MCF 10A (cell line): ENCODE results near the gene FAAH2. TPM values are rescaled to one million over a fixed set of nuclear protein-coding genes. Genes with fewer than 3 reads are reported as not detected.
A peak's percentile ranks its signal among the peaks of the same experiment; 100 is the strongest.

Source experiments
- BruUV-seq: library from RNA; stranded (reverse); fragments of 400-500 nt; replicated peaks from 2 replicates; lab custom pipeline; 2021; lab: Mats Ljungman, UMichigan
- CTCF ChIA-PET: fragments of 300-600 bp; sonication (Branson Sonifier 250); formaldehyde crosslinking; extraction: SDS; loops from one replicate; lab custom pipeline; 2021; ENCODE audit warnings: antibody characterized with exemption, inconsistent platforms; lab: Yijun Ruan, JAX
- POLR2A ChIA-PET: fragments of 300-600, 350-650 bp; sonication (Branson Sonifier 250); formaldehyde crosslinking; extraction: SDS; loops from one replicate; lab custom pipeline; 2020; ENCODE audit warnings: antibody characterized with exemption, inconsistent platforms; lab: Yijun Ruan, JAX
- DNase-seq: peaks from one replicate; pipeline ENCODE4 v3.0.0-alpha.2; 2018; ENCODE audit not compliant: unreplicated experiment
- H3K27ac Mint-ChIP-seq: one replicate; pipeline ENCODE4 v1.8.0; 2022; ENCODE audit warnings: mild to moderate bottlenecking, low read depth, mixed read lengths; ENCODE audit not compliant: unreplicated experiment
- H3K27me3 Mint-ChIP-seq: one replicate; pipeline ENCODE4 v1.8.0; 2022; ENCODE audit warnings: mixed read lengths; ENCODE audit not compliant: insufficient read depth, unreplicated experiment
- H3K36me3 Mint-ChIP-seq: one replicate; pipeline ENCODE4 v1.8.0; 2022; ENCODE audit warnings: mild to moderate bottlenecking, moderate library complexity, mixed read lengths; ENCODE audit not compliant: insufficient read depth, unreplicated experiment
- H3K4me1 Mint-ChIP-seq: one replicate; pipeline ENCODE4 v1.8.0; 2022; ENCODE audit warnings: mixed read lengths; ENCODE audit not compliant: insufficient read depth, unreplicated experiment
- H3K4me3 Mint-ChIP-seq: one replicate; pipeline ENCODE4 v1.8.0; 2022; ENCODE audit warnings: mild to moderate bottlenecking, moderate library complexity, mixed read lengths; ENCODE audit not compliant: unreplicated experiment
- H3K9me3 Mint-ChIP-seq: one replicate; pipeline ENCODE4 v1.8.0; 2022; ENCODE audit warnings: mixed read lengths; ENCODE audit not compliant: unreplicated experiment
- intact Hi-C: fragments of 100-400 bp; cut with micrococcal nuclease; formaldehyde crosslinking; loops from 2 replicates; pipeline ENCODE4 v1.14.1; 2022
- total RNA-seq: library from RNA; stranded (reverse); gene quantifications from 2 replicates; pipeline ENCODE4 v1.2.3, GENCODE V29; 2022
- TF ChIP-seq, protein P1 (sequence below): fragments of 200-600 bp; IDR thresholded peaks from one replicate; pipeline ENCODE4 v1.8.0; 2022; ENCODE audit warnings: antibody characterized with exemption, mild to moderate bottlenecking; ENCODE audit not compliant: unreplicated experiment

Gene FAAH2
- total RNA-seq, 1 experiment from 2014 or later = 3.1 TPM

DNA sequence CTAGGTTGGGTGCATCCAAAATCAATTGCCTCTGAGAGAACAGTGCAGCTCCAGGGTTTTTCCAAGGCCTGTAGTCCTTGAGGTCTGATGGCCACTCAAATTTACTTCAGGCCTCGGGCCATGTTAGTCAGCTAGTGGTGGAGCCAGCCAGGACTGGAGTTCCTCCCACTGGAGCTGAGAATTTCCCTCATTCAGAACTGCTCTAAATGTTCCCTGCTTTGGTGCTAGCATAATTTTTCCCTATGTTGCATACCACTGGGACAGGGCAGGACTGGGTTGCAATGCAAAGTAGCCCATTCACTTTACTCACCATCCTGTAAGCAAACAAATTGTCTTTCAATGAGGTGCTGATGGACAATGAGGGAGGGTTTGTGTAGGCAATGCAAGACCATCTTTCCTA lies 159.3 kb downstream of the FAAH2 start:
- intact Hi-C loops = no loop called here
- POLR2A ChIA-PET = no interaction called here
- peaks cover 10% of the 10 kb centered on the region for H3K36me3 Mint-ChIP-seq
- H3K27ac Mint-ChIP-seq = no peak overlapping the region
- TF ChIP-seq, protein P1, sequence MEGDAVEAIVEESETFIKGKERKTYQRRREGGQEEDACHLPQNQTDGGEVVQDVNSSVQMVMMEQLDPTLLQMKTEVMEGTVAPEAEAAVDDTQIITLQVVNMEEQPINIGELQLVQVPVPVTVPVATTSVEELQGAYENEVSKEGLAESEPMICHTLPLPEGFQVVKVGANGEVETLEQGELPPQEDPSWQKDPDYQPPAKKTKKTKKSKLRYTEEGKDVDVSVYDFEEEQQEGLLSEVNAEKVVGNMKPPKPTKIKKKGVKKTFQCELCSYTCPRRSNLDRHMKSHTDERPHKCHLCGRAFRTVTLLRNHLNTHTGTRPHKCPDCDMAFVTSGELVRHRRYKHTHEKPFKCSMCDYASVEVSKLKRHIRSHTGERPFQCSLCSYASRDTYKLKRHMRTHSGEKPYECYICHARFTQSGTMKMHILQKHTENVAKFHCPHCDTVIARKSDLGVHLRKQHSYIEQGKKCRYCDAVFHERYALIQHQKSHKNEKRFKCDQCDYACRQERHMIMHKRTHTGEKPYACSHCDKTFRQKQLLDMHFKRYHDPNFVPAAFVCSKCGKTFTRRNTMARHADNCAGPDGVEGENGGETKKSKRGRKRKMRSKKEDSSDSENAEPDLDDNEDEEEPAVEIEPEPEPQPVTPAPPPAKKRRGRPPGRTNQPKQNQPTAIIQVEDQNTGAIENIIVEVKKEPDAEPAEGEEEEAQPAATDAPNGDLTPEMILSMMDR = no peak
- no TSS peak for BruUV-seq
- no peaks in the 10 kb centered on the region for H3K4me1 Mint-ChIP-seq
- peaks cover 16% of the 10 kb centered on the region for H3K27me3 Mint-ChIP-seq
- H3K4me3 Mint-ChIP-seq = no peak overlapping the region
- CTCF ChIA-PET = interaction anchor here (1.0 to 2.2 kb wide), 2 partner anchors 8 to 156 kb away, joined by 3 to 7 read pairs; no protein-coding TSS in a partner anchor
- H3K9me3 Mint-ChIP-seq = peaks cover 9% of the 10 kb centered on the region
- DNase-seq = no peak

DNA sequence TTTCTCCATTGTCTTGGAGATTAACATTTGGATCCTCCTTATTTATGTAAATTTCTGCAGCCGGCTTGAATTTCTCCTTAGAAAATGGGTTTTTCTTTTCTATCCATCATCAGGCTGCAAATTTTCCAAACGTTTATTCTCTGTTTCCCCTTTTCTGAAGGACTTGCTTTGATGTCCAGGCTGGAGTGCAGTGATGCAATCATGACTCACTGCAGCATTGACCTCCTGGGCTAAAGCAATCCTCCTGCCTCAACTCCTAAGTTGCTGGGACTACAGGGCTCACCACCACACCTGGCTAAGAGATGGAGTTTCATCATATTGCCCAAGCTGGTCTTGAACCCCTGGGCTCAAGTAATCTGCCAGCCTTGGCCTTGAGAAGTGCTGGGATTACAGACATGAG lies 161.3 kb downstream of the FAAH2 start:
- Mint-ChIP-seq H3K36me3 (peaks cover 5% of the 10 kb centered on the region), H3K9me3 (no peaks in the 10 kb centered on the region), H3K4me1 (no peaks in the 10 kb centered on the region), H3K27me3 (peaks cover 11% of the 10 kb centered on the region), H3K4me3 (no peak overlapping the region), H3K27ac (no peak overlapping the region)
- peak; percentile 36 for DNase-seq
- no TSS peak for BruUV-seq
- ChIA-PET POLR2A (no interaction called here), CTCF (no interaction called here)
- intact Hi-C loops = no loop called here
- TF ChIP-seq, protein P1 = no peak

- peaks cover 21% of the 10 kb centered on the region for H3K27me3 Mint-ChIP-seq
- ChIA-PET POLR2A (no interaction called here), CTCF (no interaction called here)
- intact Hi-C loops = no loop called here
- H3K9me3 Mint-ChIP-seq = no peaks in the 10 kb centered on the region
- TF ChIP-seq, protein P1 = no peak
- no peak overlapping the region for H3K4me3 Mint-ChIP-seq
- H3K27ac Mint-ChIP-seq = no peak overlapping the region
- no peak for DNase-seq
- BruUV-seq = no TSS peak
- peaks cover 5% of the 10 kb centered on the region for H3K36me3 Mint-ChIP-seq
- H3K4me1 Mint-ChIP-seq = no peaks in the 10 kb centered on the region
These were observed 165.0 kb downstream of the FAAH2 start for GRCh38 chrX:57451426-57452020.

- DNase-seq = peak; percentile 51
- Mint-ChIP-seq H3K4me1 (no peaks in the 10 kb centered on the region), H3K27ac (no peak overlapping the region), H3K36me3 (no peaks in the 10 kb centered on the region), H3K9me3 (no peaks in the 10 kb centered on the region), H3K4me3 (no peak overlapping the region), H3K27me3 (peaks cover 21% of the 10 kb centered on the region)
- ChIA-PET CTCF (interaction anchor here (0.8 to 2.2 kb wide), 4 partner anchors 9 to 298 kb away, joined by 3 to 7 read pairs (median 6); no protein-coding TSS in a partner anchor), POLR2A (interaction anchor here (0.7 kb wide), 1 partner anchor 182 kb away, joined by 4 read pairs; no protein-coding TSS in a partner anchor)
- intact Hi-C loops = loop anchor here (1.0 kb wide), 2 partner anchors 172 to 298 kb away; no protein-coding TSS in a partner anchor
- BruUV-seq = no TSS peak
- TF ChIP-seq, protein P1 = peak; percentile 52
These were observed 167.4 kb downstream of the FAAH2 start for GRCh38 chrX:57453901-57454300.
